GM21447 (cell line): Measurements from ENCODE around the gene TTLL6.

Experiments used
- ATAC-seq: cut with Tn5 transposase; IDR thresholded peaks from one replicate; pipeline ENCODE4 v1.9.1; 2021; ENCODE audit not compliant: unreplicated experiment

The TTLL6 gene

GRCh38 chr17:48738803-48739526 is 78.1 kb downstream of the TTLL6 start:
- no peak for ATAC-seq

DNA sequence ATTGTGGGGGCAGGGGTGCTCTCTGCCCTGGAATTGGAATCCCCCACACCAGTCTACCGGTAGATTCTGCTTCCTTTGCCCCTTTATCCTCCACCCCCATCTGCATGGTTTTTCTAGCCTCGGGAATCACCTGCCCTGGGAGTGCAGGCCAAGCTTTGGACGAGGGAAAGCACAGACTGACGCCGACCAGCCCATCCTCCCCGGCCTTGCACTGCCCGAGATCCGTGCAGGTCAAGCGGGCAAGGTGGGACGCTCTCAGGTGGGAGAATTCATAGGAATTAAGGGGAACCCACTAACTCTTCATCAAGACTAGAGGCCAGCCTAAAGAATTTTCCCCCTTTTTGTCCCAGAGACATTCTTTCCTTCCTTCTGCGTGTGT is 78.6 kb downstream of the TTLL6 start:
- ATAC-seq: no peak

- ATAC-seq: no peak
These were observed 79.5 kb downstream of the TTLL6 start for GRCh38 chr17:48737330-48738043.

DNA sequence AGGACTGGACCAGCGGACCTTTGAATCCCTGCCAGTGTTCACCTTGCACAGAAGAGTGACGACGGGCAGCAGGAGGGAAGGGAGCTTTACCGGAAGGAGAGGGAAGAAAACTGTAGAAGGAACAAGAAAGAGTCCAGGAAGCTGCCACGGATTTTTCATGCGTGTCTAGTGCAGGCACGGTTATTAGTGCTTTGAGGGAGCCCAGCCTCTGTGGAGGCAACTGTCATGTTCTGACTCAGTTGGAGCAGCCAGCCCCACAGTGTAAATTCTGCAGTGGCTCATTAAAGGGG is 82.0 kb downstream of the TTLL6 start:
- ATAC-seq: no peak

GRCh38 chr17:48734333-48735061 is 82.5 kb downstream of the TTLL6 start:
- ATAC-seq: no peak

DNA sequence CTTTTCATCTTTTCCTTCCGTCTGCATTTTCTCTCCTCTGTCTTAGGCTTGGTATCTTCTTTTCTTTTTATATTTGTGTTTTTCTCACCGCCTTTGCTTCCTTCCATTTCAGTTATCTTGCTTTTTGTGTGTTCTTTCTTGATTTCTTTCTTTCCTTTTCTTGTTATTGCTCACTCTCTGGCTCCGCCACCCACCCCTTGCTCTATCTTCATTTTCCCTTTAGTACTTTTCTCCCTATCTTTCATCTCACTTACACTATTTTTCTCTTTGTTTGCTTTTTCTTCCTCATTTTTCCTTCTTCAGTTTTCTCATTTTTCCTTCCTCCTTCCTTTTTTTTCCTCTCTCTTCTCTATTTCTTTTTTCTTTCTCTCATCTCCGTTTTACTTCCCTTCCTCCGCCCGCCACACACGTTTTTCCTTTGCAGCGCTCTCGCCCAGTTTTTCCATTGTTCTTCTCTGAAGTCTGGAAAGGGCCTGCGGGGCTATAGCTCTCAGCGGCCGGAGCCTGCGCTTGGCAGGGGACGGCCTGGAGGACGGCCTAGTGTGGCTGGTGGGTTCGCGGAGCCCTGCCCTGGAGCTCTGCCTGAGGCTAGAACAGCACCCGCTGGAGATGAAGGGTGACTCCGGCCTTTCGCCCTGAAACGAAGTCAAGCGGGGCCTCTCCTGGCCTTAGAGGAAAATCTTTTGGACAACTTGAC is 83.2 kb downstream of the TTLL6 start:
- ATAC-seq: no peak

DNA sequence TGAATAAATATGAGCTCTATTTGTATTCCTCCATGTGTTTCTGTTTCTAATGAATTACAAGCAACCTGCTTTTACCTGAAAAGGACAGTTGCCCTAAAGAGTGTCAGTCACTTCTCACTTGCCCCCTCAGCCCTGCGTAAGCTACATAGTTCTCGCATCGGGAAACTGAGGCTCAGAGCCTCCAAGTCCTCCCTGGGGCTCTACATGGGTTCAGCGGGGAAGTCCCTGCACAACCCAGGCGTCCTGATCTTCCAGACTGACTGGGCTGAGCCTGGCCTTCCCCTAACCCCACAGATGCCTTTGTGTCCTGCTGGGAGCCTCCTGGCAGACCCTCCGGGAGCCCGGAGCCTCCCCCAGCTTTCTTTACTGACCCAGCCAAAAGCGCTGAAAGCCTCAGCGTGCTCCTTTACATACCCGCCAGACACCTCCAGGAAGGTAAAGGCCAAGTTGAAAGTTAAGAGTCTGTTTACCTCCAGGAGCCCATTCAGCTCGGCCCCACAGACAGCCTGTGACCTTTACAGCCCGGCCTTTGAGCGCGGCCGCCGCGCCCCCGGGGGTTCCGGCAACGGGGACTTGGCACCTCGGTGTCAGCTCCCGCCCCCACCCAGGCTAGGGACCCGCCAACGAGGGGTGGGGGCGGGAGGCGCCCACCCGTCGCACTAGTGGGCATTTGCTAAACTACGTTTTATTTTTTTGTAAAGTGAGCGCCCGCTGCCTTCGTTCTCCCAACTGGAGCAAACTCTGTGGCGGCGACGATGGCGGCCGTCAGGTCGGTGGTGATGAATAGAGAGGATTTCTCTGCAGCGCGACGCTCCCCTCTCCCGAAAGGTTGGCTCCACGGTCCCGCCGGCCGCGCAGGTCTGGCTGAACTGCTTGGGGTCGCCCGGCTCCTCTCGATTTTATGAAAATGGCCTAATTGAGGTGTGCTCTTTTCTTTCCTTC is 84.1 kb downstream of the TTLL6 start:
- no peak for ATAC-seq

GRCh38 chr17:48731355-48731754 is 85.7 kb downstream of the TTLL6 start:
- no peak for ATAC-seq

DNA sequence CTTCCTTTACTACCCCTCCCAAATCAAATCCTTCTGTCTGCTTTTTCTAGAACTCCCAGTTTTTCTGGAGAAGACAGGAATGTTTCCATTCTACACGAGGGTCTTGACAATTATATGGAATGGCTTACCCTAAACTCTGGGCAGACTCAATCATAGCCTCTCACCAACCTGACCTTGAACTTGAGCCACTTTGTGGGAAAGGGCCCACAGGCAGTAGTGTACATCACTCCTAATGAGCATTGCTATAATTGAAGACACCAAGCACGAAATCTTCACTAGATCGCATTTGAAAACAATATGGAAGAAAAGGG is 86.8 kb downstream of the TTLL6 start:
- ATAC-seq: no peak

DNA sequence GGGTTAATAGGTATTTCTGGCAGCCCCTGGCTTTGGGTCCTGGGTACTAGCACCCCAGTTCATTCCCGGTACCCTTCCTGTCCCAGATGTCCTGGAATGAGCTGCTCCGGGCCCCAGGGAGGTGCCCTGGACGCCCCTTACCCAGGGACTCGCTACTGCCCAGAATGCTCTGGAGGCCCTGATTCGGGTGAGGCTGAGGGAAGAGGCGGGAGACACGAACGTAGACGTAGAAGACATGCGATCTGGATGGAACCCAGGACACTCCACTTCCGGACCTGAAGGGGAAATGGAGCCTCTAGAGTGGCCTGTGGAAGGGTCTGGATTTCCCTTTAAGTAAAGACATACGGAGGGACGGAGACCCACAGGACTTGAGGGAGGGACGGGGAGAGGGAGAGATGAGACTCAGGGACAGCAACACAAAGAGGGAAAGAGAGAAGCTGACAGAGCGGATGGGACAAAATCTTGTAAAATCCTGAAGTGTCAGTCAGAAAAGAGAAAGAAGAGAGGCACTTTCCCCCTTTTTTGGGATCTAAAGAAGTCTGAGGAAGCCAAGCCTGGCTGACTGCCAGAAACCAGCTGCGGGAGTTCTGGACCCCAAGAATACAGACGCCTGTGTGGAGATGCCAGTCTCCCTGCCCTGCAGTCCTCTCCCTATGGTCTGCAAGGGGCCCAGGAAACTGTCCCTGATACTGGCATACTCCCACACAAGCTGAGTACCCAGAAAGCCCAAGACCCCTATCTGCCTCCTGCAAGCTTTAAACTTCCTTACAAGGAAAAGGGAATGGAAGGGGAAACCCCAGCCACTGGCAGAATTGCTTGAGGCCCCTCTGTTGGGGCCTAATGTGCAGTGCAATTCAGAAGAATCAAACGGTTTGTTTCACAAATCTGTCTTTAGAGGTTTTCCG is 87.4 kb downstream of the TTLL6 start:
- ATAC-seq: no peak

DNA sequence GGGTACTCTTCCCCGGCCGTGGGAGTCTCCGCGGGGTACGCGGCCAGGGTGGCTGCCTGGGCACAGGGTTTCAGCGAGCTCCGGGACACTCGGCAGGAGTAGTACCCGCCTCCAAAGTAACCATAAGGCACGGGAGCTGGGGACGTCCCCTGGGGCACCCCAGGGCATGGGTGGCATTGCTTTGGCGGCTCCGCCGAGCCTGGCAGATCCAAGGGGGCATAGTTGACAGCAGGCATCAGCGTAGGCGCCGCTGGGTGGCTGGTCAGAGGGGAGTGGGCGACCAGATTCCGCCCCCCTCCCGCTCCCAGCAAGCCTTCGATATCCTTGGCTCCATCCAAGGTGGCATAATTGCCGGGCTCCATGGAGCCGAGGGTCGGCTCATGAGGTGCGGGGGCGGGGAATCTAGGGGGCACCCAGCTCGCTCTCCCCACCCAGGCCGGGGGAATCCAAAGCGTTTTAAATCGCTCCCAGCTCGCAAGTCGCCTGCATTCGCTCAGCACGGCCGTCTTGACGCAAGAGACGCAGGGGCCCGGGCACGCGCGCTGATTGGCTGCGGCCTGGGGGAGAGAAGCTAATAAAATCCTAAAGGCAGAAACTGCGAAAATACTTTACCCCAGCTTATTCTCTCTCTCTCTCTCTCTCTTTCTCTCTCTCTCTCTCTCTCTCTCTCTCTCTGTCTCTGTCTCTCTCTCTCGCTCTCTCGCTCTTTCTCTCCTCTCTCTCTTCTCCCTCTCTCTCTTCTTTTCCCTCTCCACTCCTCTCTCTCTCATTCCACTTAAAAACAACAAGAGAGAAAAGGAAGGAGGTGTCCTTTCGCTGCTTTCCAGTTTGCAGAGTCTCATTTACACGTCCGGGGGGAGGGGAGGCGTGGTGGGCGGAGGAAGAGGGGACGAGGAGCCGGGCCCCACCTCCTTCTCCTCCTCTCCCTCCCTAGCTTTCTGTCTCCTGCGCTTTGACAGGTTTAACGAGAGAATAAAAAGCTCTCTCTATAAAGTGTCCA is 88.5 kb downstream of the TTLL6 start, which contains the start of gene HOXB13:
Gene HOXB13, minus strand, starts transcription at position 519 of the 1,000 bp plus-strand sequence. Its CDS starts 157 bp downstream, at position 362.
- no peak for ATAC-seq

- no peak for ATAC-seq
These were observed 89.4 kb downstream of the TTLL6 start for GRCh38 chr17:48727415-48728175.

DNA sequence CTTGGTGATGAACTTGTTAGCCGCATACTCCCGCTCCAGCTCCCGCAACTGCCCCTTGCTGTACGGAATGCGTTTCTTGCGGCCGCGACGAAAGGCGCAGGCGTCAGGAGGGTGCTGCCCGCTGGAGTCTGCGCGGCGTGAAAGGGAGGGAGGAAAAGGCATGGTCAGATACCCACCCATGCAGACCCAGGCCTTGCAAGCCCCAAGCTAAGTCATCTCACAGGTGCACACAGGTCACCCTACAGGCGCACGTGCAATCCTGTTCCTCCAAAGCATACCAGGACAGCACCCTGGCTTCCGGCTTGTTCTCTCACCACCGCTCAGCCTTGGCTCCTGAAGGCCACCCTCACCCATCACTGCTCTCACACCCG is 90.1 kb downstream of the TTLL6 start:
- no peak for ATAC-seq

DNA sequence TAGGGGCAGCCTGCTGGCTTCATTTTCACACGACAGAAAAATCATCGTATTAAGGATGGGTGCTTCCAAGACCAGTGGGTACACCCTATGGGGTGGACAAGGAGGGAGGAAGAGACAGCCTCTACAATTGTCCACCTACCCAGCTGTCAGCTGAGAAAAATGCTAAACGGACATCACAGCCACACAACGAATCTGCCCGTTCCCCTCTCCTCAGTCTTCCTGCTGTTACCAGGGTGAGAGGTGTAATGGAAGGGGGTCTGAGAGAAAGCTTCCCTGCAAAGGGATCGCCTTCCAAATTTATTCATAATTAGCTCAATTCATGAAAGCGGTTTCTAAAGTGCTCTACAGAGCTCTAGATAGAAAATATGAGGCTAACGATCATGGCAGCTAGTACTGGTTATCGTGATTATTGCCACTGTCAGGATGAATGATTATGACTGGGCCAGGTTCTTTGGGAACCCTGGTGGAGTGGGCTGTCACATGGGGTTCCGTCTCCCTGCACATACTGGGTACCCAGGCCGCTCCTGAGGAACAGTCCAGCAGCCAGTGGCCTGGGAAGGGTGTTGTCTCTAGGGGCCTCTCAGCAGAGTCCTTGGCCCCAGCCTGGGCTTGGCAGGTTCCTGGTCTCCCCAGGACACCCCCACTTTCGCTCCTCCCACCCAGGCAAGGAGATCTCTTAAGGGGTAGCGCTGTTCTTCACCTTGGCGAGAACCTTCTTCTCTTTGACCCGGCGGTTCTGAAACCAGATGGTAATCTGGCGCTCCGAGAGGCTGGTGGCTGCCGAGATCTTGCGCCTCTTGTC is 90.7 kb downstream of the TTLL6 start:
- ATAC-seq: no peak

DNA sequence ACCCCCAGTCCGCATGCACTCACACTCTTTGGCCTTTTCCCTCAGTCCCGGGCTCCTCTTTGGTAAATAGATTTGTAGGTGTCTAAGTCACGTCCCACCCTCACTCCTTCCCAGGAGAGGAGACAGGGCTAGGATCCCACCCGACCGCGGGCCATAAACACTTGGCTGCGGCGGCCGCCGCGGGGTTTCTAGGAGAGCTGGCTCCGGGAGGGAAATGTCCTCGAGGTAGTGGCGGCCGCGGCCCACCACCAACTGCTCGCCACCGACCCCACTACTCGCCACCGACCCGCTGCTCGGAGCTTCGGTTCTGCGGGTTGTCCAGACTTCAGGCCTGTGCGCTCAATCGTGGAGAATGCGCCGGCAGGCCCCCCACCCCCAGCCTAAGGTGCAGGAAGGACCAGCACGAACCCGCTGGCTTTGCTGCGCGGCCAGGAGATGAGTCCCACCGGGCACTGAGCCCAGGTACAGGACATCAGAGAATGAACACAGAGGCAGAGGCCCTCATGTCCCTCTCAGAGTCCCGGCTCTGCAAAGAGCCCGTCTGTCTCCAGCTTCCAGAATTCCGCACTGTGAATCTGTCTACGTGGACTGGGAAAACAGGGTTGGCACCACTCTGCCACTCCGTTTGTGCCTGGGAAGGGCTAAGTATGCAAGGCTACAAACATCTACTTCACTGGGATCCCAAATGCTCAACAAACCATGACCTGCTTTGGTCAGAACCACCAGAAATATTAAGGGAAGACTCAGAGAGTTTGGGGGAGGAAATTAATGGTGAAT is 91.6 kb downstream of the TTLL6 start:
- ATAC-seq: no peak

GRCh38 chr17:48725004-48725287 is 92.1 kb downstream of the TTLL6 start:
- no peak for ATAC-seq
